Amniotic stem cell (primary cell): ENCODE measurements around the gene HSD17B12.

Experiments used
- DNase-seq: peaks from one replicate; lab custom pipeline; 2025; lab: John Stamatoyannopoulos, UW

HSD17B12 gene

GRCh38 chr11:43806976-43807375 is 126.4 kb downstream of the HSD17B12 start:
- DNase-seq: no peak

- no peak for DNase-seq
These were observed 130.5 kb downstream of the HSD17B12 start for GRCh38 chr11:43810929-43811596.

GRCh38 chr11:43812471-43812870 is 131.9 kb downstream of the HSD17B12 start:
- DNase-seq: no peak

DNA sequence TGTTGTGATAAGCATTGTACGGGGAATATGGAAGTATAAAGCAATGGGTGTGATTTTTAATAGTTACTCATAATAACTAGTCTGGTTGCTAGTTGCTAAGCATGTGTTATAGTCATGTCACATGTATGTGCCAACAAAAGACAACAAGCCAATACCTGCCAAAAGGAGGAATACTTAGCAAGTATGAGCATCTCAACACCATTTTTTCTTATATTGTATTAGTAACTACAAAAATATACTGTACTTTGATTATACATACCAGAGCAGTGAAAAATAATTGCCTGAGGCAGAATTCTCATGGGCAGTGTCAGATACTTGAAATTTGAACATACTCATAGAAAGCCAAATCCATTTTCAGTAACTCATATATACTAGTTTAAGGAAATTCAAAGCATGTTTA is 137.7 kb downstream of the HSD17B12 start:
- DNase-seq: peak; percentile 48

DNA sequence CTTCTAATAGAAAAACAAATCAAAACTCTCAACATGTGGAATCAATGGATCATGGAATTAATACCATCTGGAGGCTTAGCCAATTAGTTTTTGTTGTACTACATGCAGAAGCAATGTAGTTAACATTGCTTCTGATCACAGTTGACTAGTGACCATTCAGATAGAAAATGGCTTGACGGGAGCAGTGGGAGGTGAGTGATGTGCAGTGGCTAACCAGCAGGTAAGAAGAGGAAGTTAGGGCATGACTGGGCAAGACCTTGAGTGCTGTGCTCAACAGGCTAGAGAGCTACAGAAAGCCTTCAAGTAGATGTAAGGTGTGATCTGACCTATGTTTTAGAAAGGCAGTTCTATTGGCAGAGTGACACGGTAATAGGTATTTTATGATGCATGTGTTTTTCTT is 139.4 kb downstream of the HSD17B12 start:
- DNase-seq: no peak

DNA sequence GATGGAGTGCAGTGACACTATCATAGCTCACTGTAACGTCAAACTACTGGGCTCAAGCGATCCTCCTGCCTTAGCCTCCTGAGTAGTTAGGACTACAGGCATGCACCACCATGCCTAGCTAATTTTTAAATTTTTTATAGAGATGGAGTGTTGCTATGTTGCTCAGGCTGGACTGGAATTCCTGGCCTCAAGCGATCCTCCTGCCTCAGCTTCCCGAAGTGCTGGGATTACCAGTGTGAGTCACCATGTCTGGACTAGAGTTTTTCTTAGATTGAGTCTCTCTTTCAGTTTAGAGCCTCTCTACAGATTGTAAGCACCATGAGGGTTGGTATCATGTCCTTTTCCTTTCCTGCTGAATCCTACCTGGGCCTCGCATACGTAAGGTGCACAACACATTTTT is 142.8 kb downstream of the HSD17B12 start:
- DNase-seq: no peak

DNA sequence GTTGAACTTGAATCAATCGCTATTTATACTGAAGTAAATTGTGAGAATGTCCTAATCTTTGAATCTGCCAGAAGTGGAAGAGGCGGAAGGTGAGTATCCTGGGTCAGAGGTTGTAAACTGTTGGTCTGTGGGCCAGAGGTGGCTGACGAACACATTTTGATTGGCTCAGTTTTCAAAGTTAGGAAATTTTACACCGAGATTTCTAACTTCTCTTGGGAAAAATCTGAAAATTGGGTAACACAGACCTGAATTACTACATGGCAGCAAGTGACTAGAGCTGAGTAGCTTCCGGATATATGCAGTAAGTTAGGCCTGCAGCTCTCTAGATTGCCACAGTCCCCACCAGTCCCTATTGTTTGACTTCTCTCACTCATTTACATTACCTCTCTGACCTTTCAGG is 143.3 kb downstream of the HSD17B12 start:
- no peak for DNase-seq

DNA sequence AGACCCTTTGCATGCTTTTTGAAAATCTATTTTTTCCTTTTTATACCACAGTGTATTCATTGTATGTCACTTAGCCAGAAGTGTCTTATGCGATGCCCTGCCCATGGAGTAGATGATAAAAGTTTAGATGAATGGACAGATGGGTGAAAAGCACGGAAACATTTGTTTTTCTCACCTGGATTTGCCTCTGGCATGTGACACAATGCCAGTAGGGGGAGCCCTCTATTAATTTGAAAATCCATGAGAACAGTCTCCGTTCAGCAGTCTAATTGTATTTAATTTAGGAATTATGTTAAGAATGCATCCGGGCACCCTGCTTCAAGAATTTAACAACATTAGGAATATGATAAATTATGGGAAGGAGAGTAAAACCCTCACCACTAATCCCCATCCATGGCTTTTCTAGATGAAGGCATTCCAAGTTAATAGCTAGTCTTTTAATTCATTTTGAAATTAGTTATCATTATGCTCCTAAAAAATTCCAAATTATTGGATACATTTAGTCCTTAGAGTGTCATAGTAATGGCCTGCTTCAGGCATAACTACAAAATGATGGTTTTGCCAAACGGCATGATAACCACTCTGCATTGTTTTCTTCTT is 144.8 kb downstream of the HSD17B12 start:
- DNase-seq: no peak

DNA sequence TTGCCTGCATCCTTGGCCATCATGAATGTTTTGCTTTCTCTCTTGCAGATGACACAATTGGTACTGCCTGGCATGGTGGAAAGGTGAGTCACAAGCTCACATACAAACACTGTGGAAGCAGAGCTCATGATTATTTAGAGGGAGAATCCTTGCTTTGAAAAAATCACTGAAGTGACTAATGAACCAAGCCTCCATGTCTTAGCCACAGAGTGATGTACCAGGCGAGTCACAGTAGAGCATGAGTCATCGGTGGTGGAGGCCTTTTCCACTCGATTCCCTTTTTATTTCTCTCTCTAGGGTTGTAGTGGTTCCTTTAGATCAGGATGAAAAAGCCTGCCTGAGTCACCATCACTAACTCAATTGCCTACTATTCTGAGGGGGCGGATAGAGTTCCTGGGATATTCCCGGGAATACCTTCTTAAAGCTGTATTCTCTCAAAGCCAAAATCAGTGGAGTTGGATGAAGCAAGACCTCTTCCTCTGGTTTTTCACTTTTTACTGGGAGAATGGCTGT is 150.4 kb downstream of the HSD17B12 start:
- DNase-seq: peak; percentile 93

DNA sequence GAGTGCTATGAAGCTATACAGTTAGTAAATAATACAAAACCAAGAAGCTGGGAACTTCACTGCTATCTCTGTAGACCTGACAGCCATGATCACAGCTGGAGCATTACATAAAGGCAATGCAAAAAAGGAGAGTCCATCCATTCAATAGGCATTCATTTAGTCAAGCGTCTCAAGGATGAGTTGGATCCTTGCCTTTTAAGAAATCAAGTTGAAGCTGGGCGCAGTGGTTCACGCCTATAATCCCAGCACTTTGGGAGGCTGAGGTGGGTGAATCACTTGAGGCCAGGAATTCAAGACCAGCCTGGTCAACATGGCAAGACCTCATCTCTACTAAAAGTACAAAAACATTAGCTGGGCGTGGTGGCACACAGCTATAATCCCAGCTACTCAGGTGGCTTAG is 152.0 kb downstream of the HSD17B12 start:
- no peak for DNase-seq

GRCh38 chr11:43833657-43834073 is 153.1 kb downstream of the HSD17B12 start:
- no peak for DNase-seq

DNA sequence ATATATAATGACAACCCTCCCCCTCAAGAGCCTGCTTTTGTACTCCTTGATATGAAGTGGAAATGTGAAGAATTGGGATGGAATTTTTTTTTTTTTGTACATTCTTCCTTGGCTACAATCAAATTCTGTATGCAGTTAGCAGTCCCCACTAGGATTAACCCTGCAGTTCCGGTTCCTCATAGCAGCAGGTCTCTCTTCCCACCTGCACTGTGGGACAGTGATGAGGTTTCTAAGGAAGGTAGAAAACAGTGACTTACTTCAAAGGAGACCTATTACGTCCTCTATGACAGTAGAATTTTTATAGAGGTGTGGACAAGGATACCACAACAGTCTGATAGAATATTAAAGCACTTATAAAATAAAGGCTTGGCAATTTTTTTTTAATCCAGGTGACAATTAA is 153.7 kb downstream of the HSD17B12 start:
- DNase-seq: no peak

- no peak for DNase-seq
These were observed 154.6 kb downstream of the HSD17B12 start for GRCh38 chr11:43835104-43835503.

DNA sequence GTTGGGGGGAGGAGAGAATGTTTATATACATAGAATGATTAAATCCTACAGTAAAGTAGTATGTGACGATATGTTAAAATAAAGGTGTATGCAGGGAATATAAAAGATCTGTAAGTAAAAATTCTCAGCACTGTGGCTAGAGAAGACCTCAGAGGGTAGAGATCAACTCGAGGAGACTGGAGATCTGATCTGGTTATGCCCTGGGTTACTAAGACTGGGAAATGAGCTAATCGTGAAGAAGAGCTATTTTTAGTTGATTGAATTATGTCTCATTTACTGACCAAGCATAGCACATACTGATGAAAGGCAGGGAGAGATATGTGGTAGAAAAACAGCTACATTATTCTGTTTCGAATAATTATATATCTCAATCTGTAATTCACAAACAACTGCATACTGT is 157.3 kb downstream of the HSD17B12 start:
- no peak for DNase-seq

DNA sequence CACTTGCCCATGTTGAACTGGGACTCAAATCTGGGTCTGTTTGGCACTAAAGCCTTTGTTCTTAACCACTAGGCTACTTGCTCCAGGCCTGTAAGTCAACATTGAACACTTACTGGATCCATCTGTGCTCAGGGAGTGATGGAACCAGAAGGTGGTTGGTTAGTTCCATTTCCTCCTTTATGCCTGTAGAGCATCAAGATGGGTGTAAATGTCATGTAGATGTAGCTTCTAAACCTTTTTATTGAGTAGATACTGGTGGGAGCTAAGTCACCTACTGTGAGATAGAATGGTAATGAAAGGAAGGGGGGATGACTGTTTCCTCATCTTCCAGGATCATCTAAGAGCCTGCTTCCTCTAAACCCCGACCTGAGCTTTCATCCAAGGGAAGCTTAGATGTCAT is 161.5 kb downstream of the HSD17B12 start:
- DNase-seq: no peak

GRCh38 chr11:43845816-43846215 is 165.3 kb downstream of the HSD17B12 start:
- no peak for DNase-seq

- DNase-seq: peak; percentile 35
These were observed 171.6 kb downstream of the HSD17B12 start for GRCh38 chr11:43852057-43852636.

DNA sequence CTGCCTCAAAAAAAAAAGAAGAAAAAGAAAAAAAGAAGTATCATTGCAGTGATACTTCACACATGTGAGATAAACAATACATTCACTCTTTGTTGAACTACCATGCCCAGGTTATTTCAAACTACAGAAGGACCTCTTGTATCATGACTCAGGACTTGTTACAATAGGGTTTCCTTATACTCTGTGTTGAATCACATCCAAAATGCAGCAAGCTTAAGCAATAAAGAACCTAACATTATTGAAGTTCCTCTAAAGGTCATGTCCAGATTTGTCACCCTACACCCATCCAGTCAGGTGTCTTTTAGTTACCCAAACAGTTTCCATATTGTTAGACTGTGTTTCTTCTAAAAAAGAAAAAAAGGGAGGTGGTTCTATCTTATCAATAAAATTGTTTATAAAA is 173.2 kb downstream of the HSD17B12 start:
- no peak for DNase-seq

DNA sequence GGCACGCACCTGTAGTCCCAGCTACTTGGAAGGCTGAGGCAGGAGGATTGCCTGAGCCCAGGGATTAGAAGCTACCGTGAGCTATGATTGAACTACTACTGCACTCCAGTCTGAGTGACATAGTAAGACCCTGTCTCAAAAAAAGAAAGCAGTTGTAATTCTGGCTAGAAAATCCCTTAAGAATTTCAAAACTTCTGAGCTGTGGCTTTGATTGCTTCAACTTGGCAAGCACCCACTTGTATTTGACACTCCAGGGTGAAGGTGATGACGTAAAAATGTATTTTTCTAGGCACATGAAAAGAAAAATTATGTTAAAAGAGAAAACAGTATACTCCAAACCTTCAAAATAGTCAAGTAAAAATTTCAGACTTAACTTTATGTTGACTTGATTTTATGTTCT is 176.5 kb downstream of the HSD17B12 start:
- no peak for DNase-seq

GRCh38 chr11:43861141-43861540 is 180.6 kb downstream of the HSD17B12 start:
- DNase-seq: no peak

DNA sequence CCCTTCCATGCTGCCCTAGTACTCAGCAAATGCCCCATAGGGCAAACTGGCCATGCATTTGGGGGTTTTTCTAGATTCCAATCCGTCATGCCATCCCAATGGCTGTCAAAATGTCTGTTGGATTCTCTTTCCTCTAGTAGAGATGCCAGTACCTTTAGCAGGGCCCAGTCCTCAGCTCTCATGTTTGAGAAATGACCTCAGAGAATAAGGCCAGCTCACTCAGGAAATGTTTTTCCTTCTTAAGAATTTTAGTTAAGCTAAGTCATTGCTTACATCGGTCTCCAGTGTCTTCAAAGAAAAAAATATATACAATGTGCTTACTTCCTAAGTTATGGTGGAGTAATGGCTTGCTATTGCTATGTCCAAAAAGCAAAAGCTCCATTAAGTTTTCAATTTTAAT is 186.0 kb downstream of the HSD17B12 start:
- DNase-seq: no peak

DNA sequence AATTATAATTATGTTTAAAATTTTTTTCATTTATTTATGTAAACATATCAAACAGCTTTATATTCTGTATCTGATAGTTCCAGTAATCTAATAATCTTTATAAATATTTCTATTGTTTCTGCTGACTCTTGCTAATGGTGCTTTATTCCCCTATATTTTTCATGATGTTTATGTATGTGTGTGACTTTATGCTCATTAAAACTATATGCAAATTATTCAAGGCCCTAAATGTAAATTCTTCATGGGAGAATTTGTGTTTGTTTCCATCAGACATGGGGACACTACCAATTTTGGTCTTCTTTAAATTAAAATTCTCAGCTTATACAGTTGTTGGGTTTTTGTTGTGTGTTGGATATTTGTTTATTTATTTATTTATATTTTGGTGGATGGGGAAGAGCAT is 186.4 kb downstream of the HSD17B12 start:
- no peak for DNase-seq

DNA sequence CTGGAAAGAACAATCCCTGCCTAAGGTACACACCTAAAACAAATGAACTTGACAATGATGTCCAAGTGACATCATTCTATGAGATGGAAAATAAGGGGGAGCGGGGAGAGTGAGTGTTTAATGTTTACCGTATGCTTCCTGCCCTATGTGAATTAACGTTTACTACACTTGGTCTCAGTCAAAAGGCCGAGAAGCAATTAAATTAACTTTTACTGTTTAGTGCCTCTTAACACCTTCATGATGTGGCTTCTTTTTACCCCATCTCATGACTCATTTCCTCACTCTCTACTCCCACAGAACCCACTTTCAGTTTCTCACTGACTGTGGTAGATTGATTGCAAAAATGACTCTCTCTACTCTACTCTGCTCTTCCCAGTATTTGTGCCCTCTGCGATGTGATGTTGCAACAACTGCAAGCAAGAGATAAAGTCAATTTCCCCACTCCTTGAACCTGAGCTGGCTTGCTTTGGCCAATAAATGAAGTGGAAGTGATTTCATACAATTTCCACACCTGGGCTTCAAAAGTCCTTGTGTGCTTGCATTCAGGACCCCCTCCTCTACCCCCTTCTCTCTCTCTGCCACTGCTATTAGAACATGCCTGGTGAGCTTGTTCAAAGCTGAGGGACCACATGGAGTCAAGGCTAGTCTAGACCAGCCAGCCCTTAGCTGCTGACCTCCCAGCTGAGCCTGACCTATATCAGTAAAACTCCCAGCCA is 188.5 kb downstream of the HSD17B12 start:
- DNase-seq: no peak
